ENCODE results near the gene AKR1B1. TPM values are rescaled to one million over a fixed set of nuclear protein-coding genes. Genes with fewer than 3 reads are reported as not detected.

AKR1B1 gene
- polyA plus RNA-seq, 2 of the 4 experiments (the other 2 are of a cell fraction) = 1,636 to 6,205 TPM

- ATAC-seq (no peak; a peak in 1 of 6 replicates), DNase-seq (ENCODE audit: low read depth in 1 of 2, low spot score in 1 of 2) (no peak), FAIRE-seq (no peak)
- WGBS (ENCODE audit: missing lambda C conversion rate) = 68% methylated on average over 3 of the region's 3 CpGs
- H3K4me2 ChIP-seq = peak overlapping the region; percentile 66
- ChIA-PET POLR2A (interaction anchor here (0.6 to 3.9 kb wide), 4 partner anchors 13 to 109 kb away, joined by 3 to 20 read pairs (median 13); partner anchors contain the start of gene SLC35B4), CTCF (interaction anchor here (0.6 to 6.0 kb wide), 96 partner anchors 7 to 1669 kb away, joined by 3 to 140 read pairs (median 5); partner anchors contain the start of genes AKR1B10 and SLC35B4)
- no peak overlapping the region for H3K4me3 ChIP-seq
- peaks cover 63% of the 10 kb centered on the region for H3K4me1 ChIP-seq
- TF ChIP-seq HOXB5 (CRISPR knock-in tag; IDR thresholded peaks at IDR 0.05) = no peak
- TF ChIP-seq, protein P1, sequence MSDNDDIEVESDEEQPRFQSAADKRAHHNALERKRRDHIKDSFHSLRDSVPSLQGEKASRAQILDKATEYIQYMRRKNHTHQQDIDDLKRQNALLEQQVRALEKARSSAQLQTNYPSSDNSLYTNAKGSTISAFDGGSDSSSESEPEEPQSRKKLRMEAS (IDR thresholded peaks at IDR 0.05) = 0 out of 2 replicates have a peak, but pooled peaks have one; percentile 28
- H3K27ac ChIP-seq = peak overlapping the region; percentile 79 to 87
- no peaks in the 10 kb centered on the region for H3K9me3 ChIP-seq
Measured at GRCh38 chr7:134419875-134420274, 39.0 kb downstream of the AKR1B1 start.

GRCh38 chr7:134419085-134419484, 39.8 kb downstream of the AKR1B1 start:
- ChIA-PET CTCF (interaction anchor here (0.6 to 6.0 kb wide), 8 partner anchors 12 to 1600 kb away, joined by 3 to 140 read pairs (median 10); no protein-coding TSS in a partner anchor), POLR2A (no interaction called here)
- peak in 1 of 2 experiments; percentile 72 for DNase-seq (ENCODE audit: low read depth in 1 of 2, low spot score in 1 of 2)
- Histone ChIP-seq H3K4me1 (peaks cover 55% of the 10 kb centered on the region), H3K27ac (peak overlapping the region; percentile 79 to 87), H3K4me2 (peak overlapping the region; percentile 66), H3K9me3 (no peaks in the 10 kb centered on the region), H3K4me3 (no peak overlapping the region)
- FAIRE-seq = no peak
- no peak for TF ChIP-seq RNF2 (IDR thresholded peaks at IDR 0.05; ENCODE audit: borderline replicate concordance, low read depth)
- no peak for TF ChIP-seq SREBF2 (IDR thresholded peaks at IDR 0.05)
- TF ChIP-seq CBX2 (IDR thresholded peaks at IDR 0.05; ENCODE audit: borderline replicate concordance, low read depth) = no peak
- TF ChIP-seq, protein P2, sequence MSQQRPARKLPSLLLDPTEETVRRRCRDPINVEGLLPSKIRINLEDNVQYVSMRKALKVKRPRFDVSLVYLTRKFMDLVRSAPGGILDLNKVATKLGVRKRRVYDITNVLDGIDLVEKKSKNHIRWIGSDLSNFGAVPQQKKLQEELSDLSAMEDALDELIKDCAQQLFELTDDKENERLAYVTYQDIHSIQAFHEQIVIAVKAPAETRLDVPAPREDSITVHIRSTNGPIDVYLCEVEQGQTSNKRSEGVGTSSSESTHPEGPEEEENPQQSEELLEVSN (IDR thresholded peaks at IDR 0.05; ENCODE audit: borderline replicate concordance, low read depth) = no peak
- TF ChIP-seq CBX8 (IDR thresholded peaks at IDR 0.05) = no peak
- TF ChIP-seq, protein P1 (IDR thresholded peaks at IDR 0.05) = no peak
- TF ChIP-seq ELK1 (IDR thresholded peaks at IDR 0.05; ENCODE audit: low read depth, low read length) = no peak
- no peak for TF ChIP-seq HMGXB4 (CRISPR knock-in tag; IDR thresholded peaks at IDR 0.05; ENCODE audit: borderline replicate concordance)
- TF ChIP-seq HOXB5 (CRISPR knock-in tag; IDR thresholded peaks at IDR 0.05) = no peak
- TF ChIP-seq KDM5A (IDR thresholded peaks at IDR 0.05) = no peak
- TF ChIP-seq CTCF (IDR thresholded peaks at IDR 0.05) = no peak
- no peak for TF ChIP-seq MYC (IDR thresholded peaks at IDR 0.05; ENCODE audit: borderline replicate concordance, low read length)
- no peak; the same call in 1 of the 2 replicates for TF ChIP-seq EHMT2 (IDR thresholded peaks at IDR 0.05; ENCODE audit: low read depth)
- TF ChIP-seq HOXB13 (CRISPR knock-in tag; IDR thresholded peaks at IDR 0.05; ENCODE audit: low read depth) = no peak
- TF ChIP-seq MAZ (IDR thresholded peaks at IDR 0.05; ENCODE audit: borderline replicate concordance, low read depth, low read length) = no peak
- WGBS (ENCODE audit: missing lambda C conversion rate) = 76% methylated on average over 3 of the region's 3 CpGs
- no peak; a peak in 1 of 6 replicates for ATAC-seq

Data from A549 (cell line).